Stomach (tissue), 4 donors: ENCODE results near the gene ZNF423.

Experiments
- CTCF ChIP-seq, 7 experiments: fragments of 450-650 bp in 4 of 7; fragments of 200-600 bp in 3 of 7; sonication (generic) in 3 of 7; IDR thresholded peaks; one replicate each; pipeline ENCODE4 v1.5.1; 2016 to 2019; ENCODE audit warnings: antibody characterized with exemption in 7 of 7, control low read depth in 2 of 7, mild to moderate bottlenecking in 1 of 7
- EP300 ChIP-seq: sonication (generic); formaldehyde crosslinking; IDR thresholded peaks from one replicate; pipeline ENCODE4 v1.6.1; 2017; ENCODE audit warnings: antibody characterized with exemption
- POLR2A ChIP-seq, 4 donors: fragments of 450-650 bp; IDR thresholded peaks; one replicate each; pipeline ENCODE4 v1.6.1; 2016; ENCODE audit warnings: antibody characterized with exemption in 4 of 4, control low read depth in 2 of 4, mild to moderate bottlenecking in 1 of 4, moderate library complexity in 1 of 4
- POLR2AphosphoS5 ChIP-seq, 3 donors: sonication (generic); formaldehyde crosslinking; IDR thresholded peaks; one replicate each; pipeline ENCODE4 v1.6.1; 2016; ENCODE audit warnings: antibody characterized with exemption in 3 of 3

- TF ChIP-seq POLR2A (IDR thresholded peaks at IDR 0.05) (no peak), CTCF (IDR thresholded peaks at IDR 0.05) (no peak), EP300 (no peak), POLR2AphosphoS5 (IDR thresholded peaks at IDR 0.05) (no peak)
Observed at GRCh38 chr16:49516382-49517036, 339.4 kb downstream of the ZNF423 start.
